ENCODE measurements around the gene SSTR4.
"Not testable (repeated sequence)": the region's sequence is repeated elsewhere in the genome, so short reads cannot be mapped to it uniquely, and the experiment has no call there.

SSTR4 gene

GRCh38 chr20:23019403-23019802, 15.7 kb upstream of the SSTR4 start:
- no peak for DNase-seq

GRCh38 chr20:23020230-23021018, 14.7 kb upstream of the SSTR4 start:
- no peak for DNase-seq

GRCh38 chr20:23021541-23021940, 13.6 kb upstream of the SSTR4 start:
- DNase-seq, result no peak

- DNase-seq, result no peak
Measured at GRCh38 chr20:23021951-23022350, 13.2 kb upstream of the SSTR4 start.

GRCh38 chr20:23022849-23023248, 12.3 kb upstream of the SSTR4 start:
- DNase-seq, result no peak

- no peak for DNase-seq
Measured at GRCh38 chr20:23023621-23024177, 11.4 kb upstream of the SSTR4 start.

- DNase-seq, result no peak
Measured at GRCh38 chr20:23024701-23025100, 10.4 kb upstream of the SSTR4 start.

- DNase-seq, result not testable (repeated sequence)
Measured at GRCh38 chr20:23025503-23025902, 9.6 kb upstream of the SSTR4 start.

- no peak for DNase-seq
Measured at GRCh38 chr20:23027721-23028120, 7.4 kb upstream of the SSTR4 start.

GRCh38 chr20:23028392-23028791, 6.7 kb upstream of the SSTR4 start:
- no peak for DNase-seq

GRCh38 chr20:23029324-23029723, 5.8 kb upstream of the SSTR4 start:
- DNase-seq, result no peak

GRCh38 chr20:23031346-23031745, 3.8 kb upstream of the SSTR4 start:
- DNase-seq, result no peak

GRCh38 chr20:23032056-23032749, 2.9 kb upstream of the SSTR4 start:
- peak; percentile 53 for DNase-seq

- no peak for DNase-seq
Measured at GRCh38 chr20:23032750-23033078, 2.4 kb upstream of the SSTR4 start.

- DNase-seq, result no peak
Measured at GRCh38 chr20:23033918-23034317, 1.2 kb upstream of the SSTR4 start.

- no peak for DNase-seq
Measured at GRCh38 chr20:23035731-23036130, 619 bp downstream of the SSTR4 start.

- DNase-seq, result no peak
Measured at GRCh38 chr20:23036371-23036770, 1.3 kb downstream of the SSTR4 start.

- DNase-seq, result peak; percentile 92
Measured at GRCh38 chr20:23037017-23037481, 1.9 kb downstream of the SSTR4 start.

GRCh38 chr20:23039136-23039875, 4.2 kb downstream of the SSTR4 start:
- DNase-seq, result no peak

GRCh38 chr20:23039885-23040508, 4.9 kb downstream of the SSTR4 start:
- no peak for DNase-seq

GRCh38 chr20:23042270-23042669, 7.2 kb downstream of the SSTR4 start:
- no peak for DNase-seq

- DNase-seq, result no peak
Measured at GRCh38 chr20:23043376-23043775, 8.3 kb downstream of the SSTR4 start.

- DNase-seq, result peak; percentile 27
Measured at GRCh38 chr20:23046431-23046830, 11.3 kb downstream of the SSTR4 start.

Data from NCI-H510A treated with DMSO at 0.1 percent for 48 hours (cell line).